Measurements from ENCODE around the gene ABCB8. TPM values are rescaled to one million over a fixed set of nuclear protein-coding genes. Genes with fewer than 3 reads are reported as not detected.

ABCB8 gene
- polyA plus RNA-seq, 1 of the 3 experiments (the other 2 are of a cell fraction): 36.0 TPM

DNA sequence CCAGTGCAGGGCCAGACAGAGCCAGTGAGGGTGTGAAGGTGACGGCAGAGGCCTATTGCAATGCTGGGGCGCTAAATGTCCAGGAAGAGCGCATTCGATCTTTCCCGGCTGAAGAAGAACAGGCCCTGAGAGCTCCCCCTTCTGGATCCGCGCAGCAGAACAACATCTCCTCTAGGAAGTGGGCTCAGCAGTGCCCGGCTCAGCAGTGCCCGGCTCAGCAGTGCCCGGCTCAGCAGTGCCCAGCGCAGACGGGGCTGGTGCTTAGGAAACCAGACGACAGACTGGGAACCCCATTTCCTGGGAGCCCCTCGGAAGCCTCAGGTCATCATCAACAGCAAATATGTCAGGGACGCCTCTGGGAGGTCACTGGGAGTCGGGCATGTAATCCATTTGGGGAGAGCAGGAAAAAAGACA lies 42.1 kb upstream of the ABCB8 start (continued):
- TF ChIP-seq SMC3 (IDR thresholded peaks at IDR 0.05; ENCODE audit: low read depth, low read length): peak; percentile 96

DNA sequence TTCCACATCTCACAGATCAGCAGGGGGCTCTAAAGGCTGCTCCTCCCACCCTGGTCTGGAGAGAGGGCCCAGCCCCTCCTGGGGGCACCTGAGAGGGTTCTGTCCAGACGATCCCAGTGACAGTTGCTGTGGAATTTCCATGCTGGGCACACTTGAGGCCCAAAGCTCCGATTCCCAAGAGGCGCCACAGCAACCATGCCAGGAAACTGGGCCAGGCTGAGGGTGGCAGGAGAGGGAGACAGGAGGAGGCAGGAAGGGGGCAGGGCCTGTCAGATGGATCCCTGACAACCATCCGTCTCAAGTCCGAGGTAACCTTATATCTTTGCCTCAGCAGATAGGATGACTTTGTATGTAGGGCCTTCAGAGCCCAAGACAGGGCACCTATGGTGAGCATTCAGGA lies 41.7 kb upstream of the ABCB8 start:
- CTCF ChIA-PET: interaction anchor here (0.6 to 13.1 kb wide), 35 partner anchors 7 to 538 kb away, joined by 3 to 761 read pairs (median 5); partner anchors contain the start of genes CDK5 and KCNH2
- 66% methylated on average over 4 of the region's 5 CpGs for whole genome bisulfite sequencing (ENCODE audit: low lambda C conversion rate)

More for the DNA sequence above, 41.7 kb upstream of the ABCB8 start:
- no peaks in the 10 kb centered on the region for H3K9me3 ChIP-seq
- DNase-seq: peak; percentile 22
- H2AFZ ChIP-seq (ENCODE audit: low read depth): no peak overlapping the region
- H3K27me3 ChIP-seq (ENCODE audit: insufficient read depth): peaks cover 16% of the 10 kb centered on the region
- H3K27ac ChIP-seq (ENCODE audit: low read depth in 2 of 2, low read length in 1 of 2): 0 out of 4 replicates have a peak overlapping the region, but pooled peaks of 1 of the 2 experiments have one; percentile 7
- no peaks in the 10 kb centered on the region for H3F3A ChIP-seq (replicated peaks; ENCODE audit: insufficient read depth)
- H3K4me2 ChIP-seq: no peak overlapping the region
- H3K9ac ChIP-seq: no peak overlapping the region
- no peak for TF ChIP-seq TCF12 (IDR thresholded peaks at IDR 0.05)
- TF ChIP-seq, protein P1, sequence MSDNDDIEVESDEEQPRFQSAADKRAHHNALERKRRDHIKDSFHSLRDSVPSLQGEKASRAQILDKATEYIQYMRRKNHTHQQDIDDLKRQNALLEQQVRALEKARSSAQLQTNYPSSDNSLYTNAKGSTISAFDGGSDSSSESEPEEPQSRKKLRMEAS (IDR thresholded peaks at IDR 0.05; ENCODE audit: low read depth): no peak
- no peak for TF ChIP-seq TEAD4 (IDR thresholded peaks at IDR 0.05; ENCODE audit: borderline replicate concordance, insufficient read depth)
- TF ChIP-seq USF1 (IDR thresholded peaks at IDR 0.05; ENCODE audit: borderline replicate concordance, low read depth): no peak
- no peak for TF ChIP-seq NFIC (IDR thresholded peaks at IDR 0.05; ENCODE audit: borderline replicate concordance)
- no peak for TF ChIP-seq RXRA (IDR thresholded peaks at IDR 0.05; ENCODE audit: borderline replicate concordance, low read depth)
- no peak for TF ChIP-seq FOXJ3 (CRISPR knock-in tag; IDR thresholded peaks at IDR 0.05)
- no peak for TF ChIP-seq REST (IDR thresholded peaks at IDR 0.05; ENCODE audit: low read depth, low read length)
- TF ChIP-seq SIN3A (IDR thresholded peaks at IDR 0.05; ENCODE audit: borderline replicate concordance, low read depth, low read length): no peak
- TF ChIP-seq EZH2phosphoT487 (IDR thresholded peaks at IDR 0.05; ENCODE audit: borderline replicate concordance, low read depth): no peak
- TF ChIP-seq, protein P2, sequence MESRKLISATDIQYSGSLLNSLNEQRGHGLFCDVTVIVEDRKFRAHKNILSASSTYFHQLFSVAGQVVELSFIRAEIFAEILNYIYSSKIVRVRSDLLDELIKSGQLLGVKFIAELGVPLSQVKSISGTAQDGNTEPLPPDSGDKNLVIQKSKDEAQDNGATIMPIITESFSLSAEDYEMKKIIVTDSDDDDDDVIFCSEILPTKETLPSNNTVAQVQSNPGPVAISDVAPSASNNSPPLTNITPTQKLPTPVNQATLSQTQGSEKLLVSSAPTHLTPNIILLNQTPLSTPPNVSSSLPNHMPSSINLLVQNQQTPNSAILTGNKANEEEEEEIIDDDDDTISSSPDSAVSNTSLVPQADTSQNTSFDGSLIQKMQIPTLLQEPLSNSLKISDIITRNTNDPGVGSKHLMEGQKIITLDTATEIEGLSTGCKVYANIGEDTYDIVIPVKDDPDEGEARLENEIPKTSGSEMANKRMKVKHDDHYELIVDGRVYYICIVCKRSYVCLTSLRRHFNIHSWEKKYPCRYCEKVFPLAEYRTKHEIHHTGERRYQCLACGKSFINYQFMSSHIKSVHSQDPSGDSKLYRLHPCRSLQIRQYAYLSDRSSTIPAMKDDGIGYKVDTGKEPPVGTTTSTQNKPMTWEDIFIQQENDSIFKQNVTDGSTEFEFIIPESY (IDR thresholded peaks at IDR 0.05; ENCODE audit: borderline replicate concordance, low read depth): no peak
- H3K36me3 ChIP-seq (replicated peaks in 1 of 2; ENCODE audit: control insufficient read depth in 1 of 2, insufficient read depth in 2 of 2, low read length in 1 of 2): no peaks in the 10 kb centered on the region
- no peaks in the 10 kb centered on the region for H3K79me2 ChIP-seq (ENCODE audit: insufficient read depth)
- no peaks in the 10 kb centered on the region for H4K20me1 ChIP-seq (ENCODE audit: insufficient read depth)
- H3K9me2 ChIP-seq: no peaks in the 10 kb centered on the region
- peaks cover 0 to 32% of the 10 kb centered on the region in 2 experiments; a peak in 2 of 4 replicates for H3K4me1 ChIP-seq (ENCODE audit: control insufficient read depth in 1 of 2, insufficient read depth in 2 of 2, low read depth in 1 of 2, low read length in 1 of 2)
- POLR2A ChIA-PET: interaction anchor here (0.6 to 1.6 kb wide), 7 partner anchors 11 to 199 kb away, joined by 3 to 11 read pairs (median 4); no protein-coding TSS in a partner anchor
- no peak overlapping the region for H3K4me3 ChIP-seq (ENCODE audit: low read depth in 2 of 2, low read length in 1 of 2)

Data from SK-N-SH (cell line).